Astrocyte of the spinal cord (primary cell): ENCODE results near the gene HLCS.
A peak's percentile ranks its signal among the peaks of the same experiment; 100 is the strongest.
"Not testable (repeated sequence)": the region's sequence is repeated elsewhere in the genome, so short reads cannot be mapped to it uniquely, and the experiment has no call there.

ENCODE experiments used
- DNase-seq: peaks from one replicate; pipeline ENCODE4 v3.0.0; 2011; ENCODE audit warnings: low read depth, low spot score
- H3K4me3 ChIP-seq: 2 replicates; pipeline ENCODE4 v1.5.1; 2011; ENCODE audit warnings: low read depth, mild to moderate bottlenecking, low read length, moderate library complexity
- in situ Hi-C: cut with HindIII; loops from 2 replicates; pipeline ENCODE4 v1.10.0; 2017; ENCODE audit warnings: low sequenced_read_pairs
- TF ChIP-seq, protein P1 (sequence below): IDR thresholded peaks from 2 replicates; pipeline ENCODE4 v1.5.1; 2012; ENCODE audit warnings: low read depth, mild to moderate bottlenecking, low read length, inconsistent platforms

Gene HLCS

DNA sequence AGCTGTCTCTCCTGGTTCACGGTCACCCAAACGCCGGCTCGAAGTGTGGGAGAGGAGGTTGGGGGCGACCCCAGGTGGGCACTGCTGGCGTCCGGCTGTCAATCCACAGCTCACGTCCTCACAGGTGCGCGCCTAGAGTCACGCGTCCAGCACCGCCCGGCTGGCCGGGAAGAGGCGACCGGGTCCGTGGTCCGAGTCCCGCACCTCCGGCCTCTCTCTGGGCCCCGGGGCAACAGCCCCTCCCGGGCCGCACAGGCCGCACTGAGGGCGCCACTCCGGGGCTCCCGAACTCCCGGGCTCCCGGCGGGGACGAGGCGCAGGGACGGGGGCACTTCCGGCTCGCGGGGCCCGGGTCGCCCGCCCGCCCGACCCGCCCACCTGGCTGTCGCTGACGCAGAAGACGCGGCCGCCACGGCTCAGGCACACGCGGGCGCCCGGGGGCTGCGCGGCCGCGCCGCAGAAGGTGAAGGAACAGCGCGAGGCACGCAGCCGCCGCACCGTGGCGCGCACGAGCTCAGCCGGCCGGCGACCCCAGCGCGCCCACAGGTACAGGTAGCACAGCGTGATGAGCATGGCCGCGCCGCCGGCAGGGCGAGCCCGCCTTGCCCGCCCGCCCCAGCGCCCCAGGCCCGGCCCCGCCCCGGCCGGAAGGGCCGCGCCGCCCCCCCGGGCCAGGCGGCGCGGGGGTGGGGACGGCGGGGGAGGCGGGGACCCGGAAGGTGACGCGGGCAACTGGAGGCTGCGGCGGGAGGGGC is at the start of gene HLCS:
TSS of gene HLCS (minus strand) at position 604 of the 755 bp plus-strand sequence. CDS start at position 573, 31 bp downstream.
- peak; percentile 63 for DNase-seq

DNA sequence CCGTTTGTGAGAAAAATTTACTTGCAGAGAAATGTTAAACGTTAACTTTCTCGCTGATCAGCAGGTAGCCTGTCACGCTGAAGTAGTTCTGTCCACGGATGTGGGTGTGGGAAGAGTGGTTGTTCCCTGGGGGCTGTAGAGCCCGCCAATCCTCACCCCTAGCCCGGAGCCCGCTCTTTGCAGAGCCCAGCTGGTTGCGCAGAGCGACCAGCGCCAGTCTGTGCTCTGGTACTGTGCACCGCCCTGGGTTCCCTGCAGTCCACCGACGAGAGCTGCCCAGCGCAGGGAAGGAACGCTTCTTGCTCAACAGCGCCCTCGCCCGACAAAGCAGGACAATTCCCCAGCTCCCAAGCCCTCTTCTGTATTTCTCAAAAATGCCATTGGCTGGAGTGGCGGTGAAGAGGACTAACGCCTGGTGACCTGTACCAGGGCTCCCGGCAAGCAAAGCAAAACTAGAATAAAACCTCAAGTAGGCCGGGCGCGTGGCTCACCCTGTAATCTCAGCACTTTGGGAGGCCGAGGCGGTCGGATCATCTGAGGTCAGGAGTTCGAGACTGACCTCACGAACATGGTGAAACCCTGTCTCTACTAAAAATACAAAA is 43.4 kb upstream of the HLCS start:
- in situ Hi-C loops, result no loop called here
- H3K4me3 ChIP-seq, result peak overlapping the region; percentile 40
- peak; percentile 83 for DNase-seq
- TF ChIP-seq, protein P1, sequence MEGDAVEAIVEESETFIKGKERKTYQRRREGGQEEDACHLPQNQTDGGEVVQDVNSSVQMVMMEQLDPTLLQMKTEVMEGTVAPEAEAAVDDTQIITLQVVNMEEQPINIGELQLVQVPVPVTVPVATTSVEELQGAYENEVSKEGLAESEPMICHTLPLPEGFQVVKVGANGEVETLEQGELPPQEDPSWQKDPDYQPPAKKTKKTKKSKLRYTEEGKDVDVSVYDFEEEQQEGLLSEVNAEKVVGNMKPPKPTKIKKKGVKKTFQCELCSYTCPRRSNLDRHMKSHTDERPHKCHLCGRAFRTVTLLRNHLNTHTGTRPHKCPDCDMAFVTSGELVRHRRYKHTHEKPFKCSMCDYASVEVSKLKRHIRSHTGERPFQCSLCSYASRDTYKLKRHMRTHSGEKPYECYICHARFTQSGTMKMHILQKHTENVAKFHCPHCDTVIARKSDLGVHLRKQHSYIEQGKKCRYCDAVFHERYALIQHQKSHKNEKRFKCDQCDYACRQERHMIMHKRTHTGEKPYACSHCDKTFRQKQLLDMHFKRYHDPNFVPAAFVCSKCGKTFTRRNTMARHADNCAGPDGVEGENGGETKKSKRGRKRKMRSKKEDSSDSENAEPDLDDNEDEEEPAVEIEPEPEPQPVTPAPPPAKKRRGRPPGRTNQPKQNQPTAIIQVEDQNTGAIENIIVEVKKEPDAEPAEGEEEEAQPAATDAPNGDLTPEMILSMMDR, result peak; percentile 89

More for the DNA sequence above, at the start of gene HLCS:
- TF ChIP-seq, protein P1, result peak; percentile 13
- in situ Hi-C loops, result no loop called here
- peak within 1 kb of the TSS; percentile 63 for H3K4me3 ChIP-seq

DNA sequence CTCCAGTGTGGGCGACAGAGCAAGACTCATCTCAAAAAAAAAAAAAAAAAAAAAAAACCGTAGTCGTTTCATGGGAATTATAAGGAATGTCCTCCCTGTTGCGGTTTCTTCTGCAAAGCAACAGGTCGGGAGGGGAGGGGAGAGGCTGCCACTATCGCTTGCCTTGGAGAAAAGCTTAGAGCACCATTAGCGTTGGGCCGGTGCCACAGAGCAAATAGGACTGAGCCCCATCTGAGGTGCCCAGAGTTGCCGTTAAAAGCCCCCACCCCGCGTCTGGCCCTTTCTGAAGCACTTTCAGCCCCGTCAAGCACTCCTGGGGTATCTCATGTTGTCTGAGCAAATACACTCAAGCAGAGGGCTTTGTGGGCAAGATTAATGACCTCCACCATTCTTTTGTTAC is 42.3 kb upstream of the HLCS start:
- no peak overlapping the region for H3K4me3 ChIP-seq

DNA sequence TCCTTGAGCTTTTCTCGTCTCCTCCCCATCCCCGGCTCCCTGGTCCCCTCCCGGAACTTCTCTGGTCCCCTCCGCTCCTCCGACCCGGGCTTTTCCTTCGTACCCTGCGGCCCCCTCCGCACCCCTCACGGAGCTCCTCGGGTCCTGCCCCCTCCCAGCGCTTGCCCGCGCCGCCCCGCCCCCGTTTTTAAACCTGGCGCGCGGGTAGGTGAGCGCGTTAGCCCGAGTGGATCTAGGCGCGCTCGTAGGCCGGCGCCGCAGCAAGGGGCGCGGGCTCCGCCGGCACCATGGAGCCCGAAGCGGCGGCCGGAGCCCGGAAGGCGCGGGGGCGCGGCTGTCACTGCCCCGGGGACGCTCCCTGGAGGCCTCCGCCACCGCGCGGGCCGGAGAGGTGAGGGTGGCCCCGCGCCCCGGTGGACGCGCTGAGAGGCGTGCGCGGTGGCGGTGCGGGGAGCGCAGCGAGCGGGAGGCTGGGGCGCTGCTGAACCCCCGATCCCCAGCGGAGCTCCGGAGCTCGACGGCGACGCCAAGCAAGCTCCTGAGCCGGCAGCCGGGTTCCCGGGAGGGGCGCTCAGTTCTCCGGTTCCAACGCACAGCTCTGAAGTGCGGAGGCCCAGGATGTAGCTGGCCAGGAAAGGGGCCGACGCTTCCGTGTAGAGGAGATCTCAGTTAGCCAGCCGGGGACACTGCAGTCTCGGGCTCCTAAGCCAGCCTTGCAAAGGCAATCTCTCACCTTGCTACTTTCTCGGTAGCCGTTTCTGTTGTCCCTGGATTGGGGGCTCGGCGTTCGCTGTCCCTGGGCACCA is 40.2 kb upstream of the HLCS start, which contains the start of gene RIPPLY3:
TSS of gene RIPPLY3 (plus strand) at position 217 of the 806 bp plus-strand sequence. CDS start at position 288, 71 bp downstream.
- peak within 1 kb of the TSS; percentile 31 for H3K4me3 ChIP-seq
- in situ Hi-C loops, result no loop called here
- DNase-seq, result peak; percentile 9

More for the DNA sequence above, 42.3 kb upstream of the HLCS start:
- DNase-seq, result no peak
- in situ Hi-C loops, result no loop called here
- TF ChIP-seq, protein P1, result no peak

DNA sequence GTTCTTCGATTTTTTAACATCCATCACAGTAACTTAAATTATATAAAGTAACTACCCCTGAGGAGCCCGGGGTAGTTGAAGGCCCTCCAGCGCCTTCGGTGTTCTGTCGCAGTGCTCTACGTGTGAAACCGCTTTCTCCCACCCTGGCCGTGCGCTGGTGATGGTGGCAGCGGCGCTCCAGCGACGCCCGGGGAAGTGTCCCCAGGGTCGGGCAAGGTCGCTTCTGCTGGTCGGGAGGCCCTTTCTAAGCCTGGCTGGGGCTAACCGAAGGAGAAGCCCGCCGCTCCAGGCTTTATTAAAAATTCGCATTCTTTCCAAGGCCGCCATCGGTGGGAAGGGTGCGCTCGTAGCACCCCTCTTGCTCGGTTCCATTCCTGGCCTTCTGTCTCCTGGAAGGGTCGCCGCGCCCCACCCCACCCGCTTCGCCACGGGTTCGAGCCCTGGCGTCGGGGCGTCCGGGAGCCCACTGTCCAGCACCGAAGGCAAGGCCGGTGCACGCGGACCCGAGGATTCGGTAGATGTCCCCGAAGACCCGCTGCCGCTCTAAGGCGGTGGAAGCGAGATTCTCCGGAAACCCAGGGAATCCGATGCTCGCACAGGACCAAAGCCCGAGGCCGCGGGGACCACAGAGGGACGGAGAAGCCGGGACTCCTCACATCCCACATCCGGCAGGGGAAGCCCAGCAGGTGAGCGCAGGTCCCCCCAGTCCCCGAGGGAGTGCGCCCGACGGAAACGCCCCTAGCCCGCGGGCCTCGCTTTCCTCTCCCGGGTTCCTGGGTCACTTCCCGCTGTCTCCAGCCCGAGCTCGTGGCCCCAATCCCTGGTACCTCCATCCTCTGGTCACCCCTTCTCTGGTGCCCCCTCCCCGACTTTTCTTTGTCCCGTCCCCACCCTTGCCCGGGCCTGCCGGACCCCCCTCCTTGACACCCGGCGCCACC is 39.3 kb upstream of the HLCS start:
- in situ Hi-C loops, result no loop called here
- no peak for DNase-seq
- peak overlapping the region; percentile 31 for H3K4me3 ChIP-seq
- TF ChIP-seq, protein P1, result no peak

More for the DNA sequence above, 40.2 kb upstream of the HLCS start, which contains the start of gene RIPPLY3:
- TF ChIP-seq, protein P1, result no peak

DNA sequence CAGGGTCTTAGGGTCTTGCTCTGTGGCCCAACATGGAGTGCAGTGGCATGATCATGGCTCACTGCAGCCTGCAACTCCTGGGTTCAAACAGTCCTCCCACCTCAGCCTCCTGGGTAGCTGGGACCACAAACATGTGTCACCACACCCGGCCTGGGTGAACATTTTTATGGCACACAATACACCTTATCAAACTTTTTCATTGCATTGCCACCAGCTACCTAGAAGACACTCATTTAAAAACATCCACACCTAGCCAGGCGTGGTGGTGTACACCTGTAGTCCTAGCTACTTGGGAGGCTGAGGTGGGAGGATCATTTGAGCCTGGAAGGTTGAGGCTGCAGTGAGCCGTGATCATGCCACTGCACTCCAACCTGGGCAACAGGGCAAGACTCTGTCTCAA is 37.4 kb upstream of the HLCS start:
- DNase-seq, H3K4me3 ChIP-seq, in situ Hi-C loops: not testable (repeated sequence)

DNA sequence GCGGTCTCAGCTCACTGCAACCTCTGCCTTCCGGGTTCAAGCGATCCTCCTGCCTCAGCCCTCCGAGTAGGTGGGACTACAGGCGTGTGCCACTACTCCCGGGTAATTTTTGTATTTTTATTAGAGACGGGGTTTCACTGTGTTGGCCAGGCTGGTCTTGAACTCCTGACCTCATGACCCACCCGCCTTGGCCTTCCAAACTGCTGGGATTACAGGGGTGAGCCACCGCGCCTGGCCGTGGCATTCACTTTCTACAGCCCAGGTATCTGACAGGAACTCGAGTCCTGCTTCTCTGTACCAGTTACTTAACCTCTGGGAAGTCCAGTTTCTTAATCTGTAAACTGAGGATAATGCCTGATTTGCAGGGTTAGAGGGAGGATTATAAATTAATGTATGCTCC is 36.4 kb upstream of the HLCS start:
- DNase-seq, in situ Hi-C loops, H3K4me3 ChIP-seq: not testable (repeated sequence)
